ENCODE data around the gene ZRANB2. TPM values are rescaled to one million over a fixed set of nuclear protein-coding genes. Genes with fewer than 3 reads are reported as not detected.
A peak's percentile ranks its signal among the peaks of the same experiment; 100 is the strongest.

ZRANB2 gene
- total and polyA plus RNA-seq, 9 of the 15 experiments (the other 6 are each of a cell fraction or from before 2014, with no cell fraction given), result 80.8 to 264 (median 157) TPM

GRCh38 chr1:71046891-71047634 is 33.8 kb downstream of the ZRANB2 start (continued):
- no peak for TF ChIP-seq TOE1 (IDR thresholded peaks at IDR 0.05; ENCODE audit: borderline replicate concordance)
- TF ChIP-seq TOE1 (CRISPR knock-in tag; IDR thresholded peaks at IDR 0.05; ENCODE audit: borderline replicate concordance, low read depth), result no peak
- no peak for TF ChIP-seq PHB2 (IDR thresholded peaks at IDR 0.05; ENCODE audit: low read depth)
- TF ChIP-seq RBBP5 (IDR thresholded peaks at IDR 0.05; ENCODE audit: borderline replicate concordance, insufficient read depth, low read length, poor library complexity, severe bottlenecking), result peak; percentile 63
- TF ChIP-seq E2F5 (CRISPR knock-in tag; IDR thresholded peaks at IDR 0.05), result 0 out of 2 replicates have a peak, but pooled peaks have one; percentile 55
- no peak for TF ChIP-seq ZNF184 (CRISPR knock-in tag; IDR thresholded peaks at IDR 0.05)
- no peak for TF ChIP-seq HCFC1 (IDR thresholded peaks at IDR 0.05; ENCODE audit: low read depth, low read length)
- TF ChIP-seq CREB1 (IDR thresholded peaks at IDR 0.05), result no peak
- TF ChIP-seq CREB1 (CRISPR knock-in tag; IDR thresholded peaks at IDR 0.05), result 0 out of 2 replicates have a peak, but pooled peaks have one; percentile 17
- 0 out of 2 replicates have a peak, but pooled peaks have one; percentile 6 for TF ChIP-seq GABPB1 (CRISPR knock-in tag; IDR thresholded peaks at IDR 0.05)
- peak; percentile 80 for TF ChIP-seq MAX (CRISPR knock-in tag; IDR thresholded peaks at IDR 0.05)
- peak; percentile 78; the same call in 1 of the 2 replicates for TF ChIP-seq KAT7 (CRISPR knock-in tag; IDR thresholded peaks at IDR 0.05; ENCODE audit: borderline replicate concordance)
- no peak for TF ChIP-seq STAT5B (CRISPR knock-in tag; IDR thresholded peaks at IDR 0.05)
- TF ChIP-seq ILK (tag; IDR thresholded peaks at IDR 0.05; ENCODE audit: borderline replicate concordance, low read depth), result no peak
- no peak for TF ChIP-seq EP300 (IDR thresholded peaks at IDR 0.05; ENCODE audit: low read length)
- no peak for TF ChIP-seq MEF2A (IDR thresholded peaks at IDR 0.05; ENCODE audit: control insufficient read depth, low read depth, low read length)
- peak; percentile 62 for TF ChIP-seq NFIC (IDR thresholded peaks at IDR 0.05)
- no peak for TF ChIP-seq MYBL2 (IDR thresholded peaks at IDR 0.05; ENCODE audit: low read depth)
- TF ChIP-seq MYBL2 (CRISPR knock-in tag; IDR thresholded peaks at IDR 0.05; ENCODE audit: borderline replicate concordance), result no peak
- TF ChIP-seq ELK3 (CRISPR knock-in tag; IDR thresholded peaks at IDR 0.05), result no peak
- TF ChIP-seq TEAD1 (CRISPR knock-in tag; IDR thresholded peaks at IDR 0.05), result peak in 1 of 2 experiments; percentile 80; a peak in 1 of 4 replicates
- TF ChIP-seq NBN (IDR thresholded peaks at IDR 0.05; ENCODE audit: low read depth), result no peak
- no peak for TF ChIP-seq CBX5 (IDR thresholded peaks at IDR 0.05; ENCODE audit: borderline replicate concordance, low read depth)
- peak; percentile 45; the same call in 1 of the 2 replicates for TF ChIP-seq NFRKB (IDR thresholded peaks at IDR 0.05; ENCODE audit: low read depth)

Data from K562 (cell line).